GM19372 (cell line): ENCODE measurements around the gene CCDC88C.

Experiments
- ATAC-seq: cut with Tn5 transposase; IDR thresholded peaks from one replicate; pipeline ENCODE4 v1.9.1; 2021; ENCODE audit warnings: mild to moderate bottlenecking, low read depth, moderate library complexity; ENCODE audit not compliant: unreplicated experiment

CCDC88C gene

DNA sequence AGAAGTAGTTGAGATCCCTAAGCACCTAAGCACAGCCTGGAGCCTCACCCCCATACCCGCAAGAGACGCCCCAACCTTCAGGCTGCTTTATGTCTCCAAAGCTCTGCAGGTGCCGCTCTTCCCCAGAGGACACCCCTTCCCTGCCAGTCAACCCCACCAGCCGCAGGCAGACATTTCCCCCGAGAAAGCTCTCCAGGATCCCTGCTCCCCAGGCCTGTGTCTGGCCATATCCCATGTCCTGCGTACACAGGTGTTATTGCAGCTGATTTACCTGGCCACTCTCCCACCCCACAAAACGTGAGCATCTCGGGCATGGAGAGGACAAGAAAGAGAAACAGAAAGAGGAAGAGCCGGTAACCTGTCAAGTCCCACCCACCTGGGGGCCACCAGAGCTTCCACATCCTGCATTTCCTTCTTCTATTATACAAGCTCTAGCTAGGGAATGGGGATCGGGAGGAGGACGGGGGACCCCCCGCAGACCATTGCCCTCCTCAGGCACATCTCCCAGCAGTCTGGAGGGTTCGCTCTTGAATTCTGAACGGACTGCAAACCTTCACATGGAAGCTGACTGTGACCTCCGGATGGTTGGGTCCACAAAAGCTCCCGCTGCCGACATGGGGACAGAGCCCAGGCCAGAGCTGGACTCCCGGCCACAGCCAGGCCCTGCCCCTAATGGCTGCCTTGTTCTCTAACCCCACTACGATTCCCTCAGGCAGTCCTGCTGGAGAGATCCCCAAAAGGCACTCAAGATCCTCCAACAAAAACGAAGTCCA is 17.6 kb downstream of the CCDC88C start:
- ATAC-seq: peak; percentile 44

DNA sequence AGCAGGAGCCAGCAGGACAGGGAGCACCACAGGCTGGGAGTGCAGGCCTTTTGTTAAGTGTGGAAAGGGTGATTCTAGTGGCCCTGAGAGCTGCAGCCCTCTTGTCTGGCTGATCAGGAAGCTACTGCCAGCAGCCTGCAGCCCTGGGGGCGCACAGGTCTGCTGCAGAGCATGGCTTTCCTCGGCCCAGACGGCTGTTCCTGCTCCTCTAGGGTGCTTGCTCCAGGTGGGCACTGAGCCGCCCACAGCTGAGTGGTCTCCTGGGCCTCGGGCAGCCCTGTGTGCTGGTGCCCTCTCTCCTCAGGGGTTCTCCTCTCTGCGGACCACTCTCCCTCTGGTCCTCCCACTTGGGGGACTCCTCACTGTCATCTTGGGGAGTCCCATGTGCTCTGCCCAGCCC is 18.9 kb downstream of the CCDC88C start:
- ATAC-seq: no peak

- ATAC-seq: no peak
Measured at GRCh38 chr14:91397965-91398591, 19.5 kb downstream of the CCDC88C start.

- peak; percentile 73 for ATAC-seq
Measured at GRCh38 chr14:91396959-91397815, 20.4 kb downstream of the CCDC88C start.

- ATAC-seq: no peak
Measured at GRCh38 chr14:91396013-91396660, 21.5 kb downstream of the CCDC88C start.

DNA sequence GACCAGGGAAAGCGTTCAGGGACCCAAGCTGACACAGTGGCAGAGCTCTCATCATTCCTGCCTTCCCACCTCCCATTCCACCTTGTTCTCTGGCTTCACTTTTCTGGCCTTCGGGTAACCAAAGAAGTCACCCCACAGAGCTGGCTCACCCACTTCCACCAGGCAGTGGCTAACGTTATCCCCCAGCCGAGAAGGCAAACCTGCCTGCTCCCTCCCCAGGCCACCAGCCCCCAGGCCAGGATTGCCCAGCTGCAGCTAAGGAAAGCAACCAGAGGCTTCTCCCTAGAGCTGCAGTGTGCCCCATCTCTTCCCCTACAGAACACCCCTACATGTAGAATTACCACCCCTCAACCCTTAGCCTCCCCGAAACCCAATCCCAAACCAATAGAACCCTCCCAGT is 22.2 kb downstream of the CCDC88C start:
- no peak for ATAC-seq

- ATAC-seq: no peak
Measured at GRCh38 chr14:91394105-91395081, 23.2 kb downstream of the CCDC88C start.

DNA sequence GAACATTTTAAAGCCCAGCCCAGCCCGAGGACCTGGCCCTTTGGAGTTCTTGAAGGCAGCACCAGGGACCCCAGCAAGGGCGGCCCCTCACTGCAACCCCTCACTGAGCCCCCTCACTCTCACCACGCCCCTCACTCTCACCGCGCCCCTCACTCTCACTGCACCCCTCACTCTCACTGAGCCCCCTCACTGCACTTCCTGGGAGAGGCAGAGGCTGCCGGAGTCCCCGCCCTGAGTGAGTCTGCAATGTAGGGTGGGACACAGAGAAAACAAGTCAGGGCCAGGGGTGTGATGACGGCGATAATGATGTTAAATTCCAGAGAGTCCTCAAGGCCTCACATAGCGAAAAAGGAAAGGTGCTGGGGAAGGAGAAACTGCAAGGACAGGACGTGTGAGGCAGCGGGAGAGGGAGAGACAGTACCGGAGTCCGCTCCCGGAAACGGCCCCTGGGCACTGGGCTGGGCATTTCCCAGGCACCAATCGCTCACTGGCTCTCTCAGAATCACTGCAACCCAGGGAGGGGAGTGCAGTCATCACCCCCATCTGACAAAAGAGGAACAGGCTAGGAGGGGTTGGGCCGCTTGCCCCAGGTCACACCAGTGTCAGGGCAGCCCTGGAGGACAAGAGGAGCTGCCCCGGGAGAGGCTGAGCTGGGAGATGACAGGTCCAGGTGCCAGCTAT is 24.9 kb downstream of the CCDC88C start:
- no peak for ATAC-seq

GRCh38 chr14:91390165-91390778 is 27.3 kb downstream of the CCDC88C start:
- no peak for ATAC-seq

GRCh38 chr14:91389150-91389549 is 28.5 kb downstream of the CCDC88C start:
- no peak for ATAC-seq

DNA sequence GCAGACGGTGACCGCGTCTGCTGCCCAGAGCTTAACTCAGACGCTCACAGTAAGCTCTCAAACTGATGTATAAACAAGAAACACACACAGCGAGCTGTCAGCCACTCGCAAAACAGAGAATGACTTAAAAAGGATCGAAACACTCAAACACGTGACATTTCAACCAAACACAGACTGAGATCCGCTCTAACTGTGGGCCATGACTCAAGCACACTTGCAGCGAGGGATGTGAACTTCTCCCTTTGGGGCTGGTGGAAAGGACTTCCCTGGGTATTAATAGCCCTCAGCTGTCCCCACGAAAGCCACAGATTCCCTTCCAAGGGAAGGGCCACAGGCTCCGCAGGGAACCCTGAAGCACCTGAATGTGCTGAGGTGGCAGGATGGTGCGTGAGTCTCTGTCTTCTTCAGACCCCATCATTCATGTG is 29.1 kb downstream of the CCDC88C start:
- ATAC-seq: no peak

- no peak for ATAC-seq
Measured at GRCh38 chr14:91387951-91388381, 29.7 kb downstream of the CCDC88C start.

DNA sequence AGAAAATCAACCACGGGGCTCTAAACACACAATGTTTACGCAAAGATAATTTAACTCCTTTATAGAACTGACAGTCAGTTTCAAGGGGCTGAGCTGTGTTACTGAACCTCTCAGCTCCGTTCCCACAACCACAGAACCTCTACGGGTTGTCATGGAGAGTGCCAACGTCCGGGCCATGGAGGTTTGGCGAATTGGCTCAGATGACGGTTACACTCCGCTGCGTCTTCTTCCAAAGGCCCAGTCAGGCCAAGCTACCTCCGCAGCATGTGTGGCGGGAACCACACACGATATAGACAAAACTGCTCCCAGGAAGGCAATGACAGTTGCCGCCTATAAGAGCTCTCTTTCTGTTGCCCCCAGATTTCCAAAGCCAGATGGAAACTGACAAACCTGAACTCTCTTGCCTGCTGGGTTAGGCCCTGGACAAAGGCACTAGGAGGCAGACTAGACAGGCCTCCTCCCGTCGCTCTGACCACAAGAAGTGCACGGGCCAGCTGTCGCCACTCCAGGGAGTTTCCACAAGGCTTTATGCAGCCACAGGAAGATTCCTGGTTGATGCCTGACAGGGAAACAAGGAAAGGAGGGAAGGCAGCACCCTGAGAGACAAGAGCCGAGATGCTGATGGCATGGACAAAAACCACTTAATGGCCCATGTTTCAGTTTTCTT is 30.3 kb downstream of the CCDC88C start:
- ATAC-seq: no peak

DNA sequence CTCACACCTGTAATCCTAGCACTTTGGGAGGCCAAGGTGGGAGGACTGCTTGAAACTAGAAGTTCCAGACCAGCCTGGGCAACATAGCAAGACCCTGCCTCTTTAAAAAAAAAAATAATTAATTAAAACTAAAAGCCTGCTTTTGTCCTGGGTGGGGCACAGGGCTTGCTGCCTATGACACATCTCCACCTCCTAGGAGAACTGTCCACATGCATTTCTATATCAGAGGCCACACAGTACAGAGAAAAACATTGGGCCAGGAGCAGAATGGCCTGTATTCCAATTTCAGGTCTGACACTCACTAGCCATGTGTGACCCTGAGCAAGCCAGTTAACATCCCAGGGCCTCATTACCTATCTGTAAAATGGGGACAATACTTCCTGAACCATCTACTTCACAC is 31.9 kb downstream of the CCDC88C start:
- ATAC-seq: no peak

GRCh38 chr14:91385224-91385623 is 32.4 kb downstream of the CCDC88C start:
- no peak for ATAC-seq

- ATAC-seq: no peak
Measured at GRCh38 chr14:91383439-91383838, 34.2 kb downstream of the CCDC88C start.

- ATAC-seq: no peak
Measured at GRCh38 chr14:91381801-91382670, 35.6 kb downstream of the CCDC88C start.
